ENCODE measurements around the gene IFNA14. TPM values are rescaled to one million over a fixed set of nuclear protein-coding genes. Genes with fewer than 3 reads are reported as not detected.
"Not testable (repeated sequence)": the region's sequence is repeated elsewhere in the genome, so short reads cannot be mapped to it uniquely, and the experiment has no call there.

IFNA14 gene
- total RNA-seq, 4 donors from 2014 or later, result not detected

DNA sequence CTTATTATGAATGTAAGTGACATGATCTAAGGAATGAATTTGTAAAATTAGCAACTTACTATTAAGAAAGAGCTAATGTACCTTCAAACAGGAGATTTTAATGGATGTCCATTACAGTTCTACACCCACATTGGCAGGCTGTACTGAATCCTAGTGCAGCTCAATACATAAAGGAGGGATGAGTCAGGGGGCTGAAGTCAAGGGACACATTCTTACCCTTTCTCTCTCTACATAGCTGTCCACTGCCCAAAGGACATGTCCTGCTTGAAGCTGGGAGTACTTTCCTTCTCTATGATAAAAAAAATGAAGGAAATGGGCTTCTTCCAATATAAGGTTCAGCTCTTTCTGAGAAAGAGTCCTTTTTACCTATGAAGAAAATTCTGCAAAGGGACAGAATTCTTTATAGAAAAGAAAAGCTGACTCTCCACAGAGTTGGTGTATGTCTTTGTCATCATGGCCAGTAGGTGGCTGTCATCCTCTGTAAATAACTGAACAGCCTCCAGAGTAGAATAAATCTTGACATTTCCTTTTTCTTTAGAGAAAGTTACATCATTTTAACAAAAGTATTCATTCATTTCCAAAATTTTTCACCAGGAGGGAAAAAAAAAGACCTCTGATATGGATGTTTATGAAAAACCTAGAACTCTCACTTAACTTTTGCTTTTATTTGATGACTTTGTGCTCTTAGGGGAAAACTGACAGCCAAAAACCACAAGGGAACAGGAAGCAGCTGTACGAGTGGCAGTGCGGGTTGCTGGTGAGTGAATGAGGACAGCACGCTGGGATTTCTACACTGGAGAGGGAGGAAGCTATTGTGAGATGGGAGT is 13.1 kb upstream of the IFNA14 start:
- no peak for DNase-seq
- no peaks in the 10 kb centered on the region for H3K36me3 ChIP-seq
- H3K9me3 ChIP-seq, result no peaks in the 10 kb centered on the region
- TF ChIP-seq, protein P1, sequence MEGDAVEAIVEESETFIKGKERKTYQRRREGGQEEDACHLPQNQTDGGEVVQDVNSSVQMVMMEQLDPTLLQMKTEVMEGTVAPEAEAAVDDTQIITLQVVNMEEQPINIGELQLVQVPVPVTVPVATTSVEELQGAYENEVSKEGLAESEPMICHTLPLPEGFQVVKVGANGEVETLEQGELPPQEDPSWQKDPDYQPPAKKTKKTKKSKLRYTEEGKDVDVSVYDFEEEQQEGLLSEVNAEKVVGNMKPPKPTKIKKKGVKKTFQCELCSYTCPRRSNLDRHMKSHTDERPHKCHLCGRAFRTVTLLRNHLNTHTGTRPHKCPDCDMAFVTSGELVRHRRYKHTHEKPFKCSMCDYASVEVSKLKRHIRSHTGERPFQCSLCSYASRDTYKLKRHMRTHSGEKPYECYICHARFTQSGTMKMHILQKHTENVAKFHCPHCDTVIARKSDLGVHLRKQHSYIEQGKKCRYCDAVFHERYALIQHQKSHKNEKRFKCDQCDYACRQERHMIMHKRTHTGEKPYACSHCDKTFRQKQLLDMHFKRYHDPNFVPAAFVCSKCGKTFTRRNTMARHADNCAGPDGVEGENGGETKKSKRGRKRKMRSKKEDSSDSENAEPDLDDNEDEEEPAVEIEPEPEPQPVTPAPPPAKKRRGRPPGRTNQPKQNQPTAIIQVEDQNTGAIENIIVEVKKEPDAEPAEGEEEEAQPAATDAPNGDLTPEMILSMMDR (IDR thresholded peaks at IDR 0.05), result peak in 4 of 6 experiments; percentile 28 to 43 (median 40)
- TF ChIP-seq POLR2A (IDR thresholded peaks at IDR 0.05), result no peak
- peaks cover 0 to 4% (median 0%) of the 10 kb centered on the region in 4 donors for H3K4me1 ChIP-seq
- H3K4me3 ChIP-seq, result no peak overlapping the region
- no peaks in the 10 kb centered on the region for H3K27me3 ChIP-seq
- H3K27ac ChIP-seq, result no peak overlapping the region

DNA sequence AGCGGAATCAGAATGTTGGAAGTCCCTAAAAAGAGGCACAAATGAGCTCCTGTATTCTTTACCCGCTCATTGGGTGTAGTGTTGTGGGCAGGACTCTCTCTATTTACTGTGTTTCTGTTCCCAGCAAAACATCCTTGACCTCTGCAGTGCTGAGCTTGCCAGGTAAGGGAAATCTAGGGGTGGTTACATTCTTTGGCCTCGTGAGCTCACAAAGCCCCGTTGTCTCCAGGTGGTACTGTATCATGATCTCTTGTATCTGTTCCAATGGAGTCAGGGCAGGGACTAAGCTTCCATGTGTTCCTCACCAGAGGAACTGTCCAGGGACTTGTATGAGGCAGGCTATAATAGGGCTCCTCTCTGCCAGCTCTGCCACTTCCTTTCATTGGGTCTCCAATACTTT is 11.8 kb upstream of the IFNA14 start:
- Histone ChIP-seq H3K4me3 (no peak overlapping the region), H3K27ac (no peak overlapping the region), H3K9me3 (no peaks in the 10 kb centered on the region), H3K36me3 (no peaks in the 10 kb centered on the region), H3K4me1 (peaks cover 0 to 4% (median 0%) of the 10 kb centered on the region in 4 donors), H3K27me3 (no peaks in the 10 kb centered on the region)
- DNase-seq, result no peak
- TF ChIP-seq, protein P1 (IDR thresholded peaks at IDR 0.05), result no peak
- no peak for TF ChIP-seq POLR2A (IDR thresholded peaks at IDR 0.05)

- peaks cover 0 to 4% (median 0%) of the 10 kb centered on the region in 4 donors for H3K4me1 ChIP-seq
- no peak overlapping the region for H3K27ac ChIP-seq
- TF ChIP-seq POLR2A (IDR thresholded peaks at IDR 0.05), result no peak
- TF ChIP-seq, protein P1 (IDR thresholded peaks at IDR 0.05), result no peak
- no peak for DNase-seq
- no peak overlapping the region for H3K4me3 ChIP-seq
- H3K27me3 ChIP-seq, result no peaks in the 10 kb centered on the region
- H3K9me3 ChIP-seq, result no peaks in the 10 kb centered on the region
- no peaks in the 10 kb centered on the region for H3K36me3 ChIP-seq
Measured at GRCh38 chr9:21251190-21251589, 11.4 kb upstream of the IFNA14 start.

GRCh38 chr9:21244836-21245235 is 5.0 kb upstream of the IFNA14 start:
- Histone ChIP-seq H3K4me1 (no peaks in the 10 kb centered on the region), H3K27ac (no peak overlapping the region), H3K27me3 (no peaks in the 10 kb centered on the region), H3K36me3 (no peaks in the 10 kb centered on the region), H3K9me3 (no peaks in the 10 kb centered on the region), H3K4me3 (no peak overlapping the region)
- no peak for DNase-seq
- no peak for TF ChIP-seq POLR2A (IDR thresholded peaks at IDR 0.05)
- TF ChIP-seq, protein P1 (IDR thresholded peaks at IDR 0.05), result no peak

DNA sequence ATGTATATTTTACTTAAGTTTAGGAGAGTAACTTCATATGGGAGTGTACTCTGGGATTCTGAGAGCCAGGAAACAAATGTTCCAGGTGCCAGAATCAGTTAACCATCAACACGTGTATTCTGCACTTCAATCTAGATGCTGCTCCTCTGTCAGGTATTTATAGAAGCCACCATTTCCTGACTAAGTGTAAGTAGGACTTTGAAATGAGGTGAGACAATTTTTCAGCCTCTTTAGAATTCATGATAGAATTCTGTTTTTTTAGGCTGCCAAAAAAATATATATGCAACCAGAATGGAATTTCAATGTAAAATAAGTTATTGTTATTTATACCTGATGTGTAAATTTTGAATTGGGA is 3.5 kb downstream of the IFNA14 start:
- H3K36me3 ChIP-seq, H3K4me3 ChIP-seq, H3K4me1 ChIP-seq, H3K27ac ChIP-seq, DNase-seq, H3K9me3 ChIP-seq, H3K27me3 ChIP-seq: not testable (repeated sequence)

- DNase-seq, result peak in 1 of 3 donors; percentile 52
- not testable (repeated sequence) for H3K4me1 ChIP-seq, H3K9me3 ChIP-seq, H3K4me3 ChIP-seq, H3K27me3 ChIP-seq, H3K36me3 ChIP-seq, H3K27ac ChIP-seq
- TF ChIP-seq, protein P1 (IDR thresholded peaks at IDR 0.05), result peak in 4 of 6 experiments; percentile 35 to 45 (median 38)
Measured at GRCh38 chr9:21235468-21236359, 4.1 kb downstream of the IFNA14 start.

Measured in Peyer's patch (tissue), 4 donors.